ENCODE measurements around the gene ZSCAN5C. TPM values are rescaled to one million over a fixed set of nuclear protein-coding genes. Genes with fewer than 3 reads are reported as not detected.

ZSCAN5C gene
- polyA plus RNA-seq, 1 donor from 2014 or later: not detected

GRCh38 chr19:56167064-56167578 is 35.0 kb upstream of the ZSCAN5C start (continued):
- no peak for TF ChIP-seq REST (IDR thresholded peaks at IDR 0.05; ENCODE audit: borderline replicate concordance)

- no peak for TF ChIP-seq RAD21 (conservative IDR thresholded peaks at IDR 0.05)
- no peak for TF ChIP-seq EP300 (conservative IDR thresholded peaks at IDR 0.05; ENCODE audit: poor library complexity, severe bottlenecking)
- TF ChIP-seq TAF1 (IDR thresholded peaks at IDR 0.05; ENCODE audit: low read depth): no peak
- TF ChIP-seq POLR2AphosphoS5 (IDR thresholded peaks at IDR 0.05): no peak
- TF ChIP-seq EZH2 (IDR thresholded peaks at IDR 0.05; ENCODE audit: borderline replicate concordance, insufficient read depth, low read length, poor library complexity, severe bottlenecking): no peak
- no peak for TF ChIP-seq SMC3 (conservative IDR thresholded peaks at IDR 0.05; ENCODE audit: poor library complexity)
- TF ChIP-seq CTCF (IDR thresholded peaks at IDR 0.05; ENCODE audit: poor library complexity, severe bottlenecking): no peak
- Histone ChIP-seq H3K4me3 (ENCODE audit: low read length) (no peak overlapping the region), H4K20me1 (ENCODE audit: insufficient read depth) (no peaks in the 10 kb centered on the region)
Measured at GRCh38 chr19:56170261-56170660, 31.8 kb upstream of the ZSCAN5C start.

GRCh38 chr19:56174086-56174485 is 28.0 kb upstream of the ZSCAN5C start:
- Histone ChIP-seq H3K4me2 (ENCODE audit: low read length) (no peak overlapping the region), H3K27me3 (ENCODE audit: insufficient read depth, low read depth, low read length) (no peaks in the 10 kb centered on the region), H3K9ac (ENCODE audit: low read length) (no peak overlapping the region), H3K79me2 (replicated peaks; ENCODE audit: insufficient read depth, low read length) (no peaks in the 10 kb centered on the region), H3K4me3 (ENCODE audit: low read length) (no peak overlapping the region), H3K9me3 (ENCODE audit: low read length) (no peaks in the 10 kb centered on the region), H3K9me2 (ENCODE audit: insufficient read depth, low read length) (no peaks in the 10 kb centered on the region), H3K27ac (ENCODE audit: low read length) (no peak overlapping the region), H3F3A (ENCODE audit: insufficient read depth, low read length, poor library complexity, severe bottlenecking) (no peaks in the 10 kb centered on the region), H3K36me3 (ENCODE audit: insufficient read depth, low read length) (no peaks in the 10 kb centered on the region), H4K20me1 (ENCODE audit: insufficient read depth) (no peaks in the 10 kb centered on the region), H2AFZ (ENCODE audit: low read depth, low read length) (no peak overlapping the region)
- no peak for TF ChIP-seq TAF1 (IDR thresholded peaks at IDR 0.05; ENCODE audit: low read depth)
- no peak for TF ChIP-seq REST (IDR thresholded peaks at IDR 0.05; ENCODE audit: borderline replicate concordance)
- TF ChIP-seq RAD21 (conservative IDR thresholded peaks at IDR 0.05): no peak
- TF ChIP-seq MXI1 (conservative IDR thresholded peaks at IDR 0.05; ENCODE audit: poor library complexity, severe bottlenecking): no peak
- TF ChIP-seq EZH2 (IDR thresholded peaks at IDR 0.05; ENCODE audit: borderline replicate concordance, insufficient read depth, low read length, poor library complexity, severe bottlenecking): no peak
- no peak for TF ChIP-seq POLR2AphosphoS5 (IDR thresholded peaks at IDR 0.05)
- no peak for TF ChIP-seq EP300 (conservative IDR thresholded peaks at IDR 0.05; ENCODE audit: poor library complexity, severe bottlenecking)
- TF ChIP-seq CTCF (IDR thresholded peaks at IDR 0.05; ENCODE audit: poor library complexity, severe bottlenecking): no peak
- no peak for TF ChIP-seq SMC3 (conservative IDR thresholded peaks at IDR 0.05; ENCODE audit: poor library complexity)

More at GRCh38 chr19:56170261-56170660, 31.8 kb upstream of the ZSCAN5C start:
- H3K9ac ChIP-seq (ENCODE audit: low read length): no peak overlapping the region
- no peak overlapping the region for H3K27ac ChIP-seq (ENCODE audit: low read length)
- no peaks in the 10 kb centered on the region for H3F3A ChIP-seq (ENCODE audit: insufficient read depth, low read length, poor library complexity, severe bottlenecking)
- H3K79me2 ChIP-seq (replicated peaks; ENCODE audit: insufficient read depth, low read length): no peaks in the 10 kb centered on the region
- H3K9me3 ChIP-seq (ENCODE audit: low read length): no peaks in the 10 kb centered on the region
- H3K4me2 ChIP-seq (ENCODE audit: low read length): no peak overlapping the region
- no peaks in the 10 kb centered on the region for H3K27me3 ChIP-seq (ENCODE audit: insufficient read depth, low read depth, low read length)
- H2AFZ ChIP-seq (ENCODE audit: low read depth, low read length): no peak overlapping the region
- H3K36me3 ChIP-seq (ENCODE audit: insufficient read depth, low read length): no peaks in the 10 kb centered on the region
- H3K9me2 ChIP-seq (ENCODE audit: insufficient read depth, low read length): no peaks in the 10 kb centered on the region
